Astrocyte of the cerebellum (primary cell): Measurements from ENCODE around the gene HOXB8.

Experiments used
- DNase-seq: peaks from one replicate; pipeline ENCODE4 v3.0.0-alpha.2; 2011; ENCODE audit warnings: low read depth
- H3K4me3 ChIP-seq: 2 replicates; pipeline ENCODE4 v1.5.1; 2011; ENCODE audit warnings: mild to moderate bottlenecking, low read depth, low read length, moderate library complexity
- CTCF ChIP-seq: IDR thresholded peaks from 2 replicates; pipeline ENCODE4 v1.5.1; 2012; ENCODE audit warnings: low read length, low read depth, moderate library complexity, mild to moderate bottlenecking; ENCODE audit errors: missing control alignments
- in situ Hi-C: cut with HindIII; loops from 2 replicates; pipeline ENCODE4 v1.10.0; 2017; ENCODE audit warnings: low sequenced_read_pairs

Gene HOXB8

GRCh38 chr17:48601539-48602425, 13.3 kb downstream of the HOXB8 start:
- no peak for TF ChIP-seq CTCF
- in situ Hi-C loops, result no loop called here
- DNase-seq, result no peak
- no peak overlapping the region for H3K4me3 ChIP-seq

DNA sequence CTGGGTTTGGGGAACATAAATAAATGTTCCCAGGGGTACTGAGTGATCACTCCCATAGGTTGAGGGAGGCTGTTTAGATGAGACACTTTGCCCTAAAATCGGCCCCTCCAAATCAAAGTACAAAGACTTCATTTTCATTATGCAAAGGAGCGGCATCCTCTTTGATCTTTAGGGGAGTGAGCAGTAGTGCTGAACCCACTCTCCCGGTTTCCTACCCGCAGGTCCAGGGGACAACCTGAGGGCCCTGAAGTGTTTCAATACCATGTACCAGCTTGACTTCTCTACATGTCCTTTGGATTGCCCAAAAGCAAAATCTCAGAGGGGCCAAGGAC, 13.9 kb downstream of the HOXB8 start:
- H3K4me3 ChIP-seq, result no peak overlapping the region
- in situ Hi-C loops, result no loop called here
- no peak for DNase-seq
- TF ChIP-seq CTCF, result no peak

DNA sequence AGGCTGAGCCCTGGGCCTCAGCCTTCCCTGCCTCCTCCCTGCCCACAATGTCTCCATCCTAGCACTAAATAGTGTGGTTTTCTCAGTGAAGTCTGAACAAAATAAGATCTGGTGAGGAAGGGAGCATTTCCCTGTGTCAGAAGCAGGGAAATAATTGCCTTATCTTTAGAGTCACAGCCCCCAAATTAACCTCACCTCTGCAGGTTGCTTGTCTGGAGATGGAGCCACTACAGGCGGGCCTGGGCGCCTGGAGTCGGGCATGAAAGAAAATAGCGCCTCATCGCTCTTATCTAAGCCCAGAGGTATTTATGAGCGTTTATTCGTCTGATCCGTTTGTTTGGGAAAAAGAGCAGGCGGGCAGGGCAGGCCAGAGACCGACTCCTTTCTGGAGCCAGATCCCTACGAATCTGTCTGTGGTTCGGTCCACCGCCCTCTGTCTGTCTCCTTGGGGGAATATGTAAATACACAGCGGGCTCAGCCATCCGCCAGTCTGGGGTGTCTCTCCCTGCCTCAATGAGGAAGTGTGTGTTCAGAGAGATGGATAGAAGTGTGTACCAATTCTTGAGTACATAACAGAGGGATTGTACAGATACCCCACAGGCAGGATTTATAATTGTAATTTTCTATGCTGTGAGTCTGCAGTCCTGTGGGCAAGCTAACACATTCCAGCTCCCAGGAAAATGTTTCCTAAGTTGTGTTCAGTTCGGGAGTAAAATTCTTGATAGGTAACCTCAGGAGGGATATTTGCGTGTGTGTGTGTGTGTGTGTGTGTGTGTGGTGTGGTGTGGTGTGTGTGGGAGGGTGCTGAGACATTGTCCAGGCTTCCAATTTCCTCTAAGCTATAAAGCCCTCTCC, 14.6 kb downstream of the HOXB8 start:
- in situ Hi-C loops, result no loop called here
- no peak overlapping the region for H3K4me3 ChIP-seq
- no peak for DNase-seq
- TF ChIP-seq CTCF, result no peak

DNA sequence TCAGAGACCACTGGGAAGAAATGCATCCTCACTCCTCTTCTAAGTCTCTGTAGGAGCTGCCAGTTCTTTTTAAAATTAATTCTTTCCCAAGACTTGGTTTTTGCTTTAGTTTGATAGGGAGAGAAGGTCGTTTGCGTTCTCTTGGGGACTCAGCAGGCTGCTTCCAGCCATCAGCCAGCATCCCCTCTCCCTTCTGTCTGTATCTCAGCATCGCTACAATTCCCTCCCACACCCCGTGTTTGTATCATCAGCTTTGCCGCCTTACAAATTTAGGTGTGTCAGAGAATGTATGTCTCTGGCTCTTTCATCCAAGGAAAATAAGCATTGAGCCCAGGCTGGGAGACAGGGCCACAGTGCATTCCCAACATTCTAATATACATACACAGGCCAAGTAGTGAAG, 15.7 kb downstream of the HOXB8 start:
- no peak for DNase-seq
- TF ChIP-seq CTCF, result no peak
- in situ Hi-C loops, result no loop called here
- no peak overlapping the region for H3K4me3 ChIP-seq

DNA sequence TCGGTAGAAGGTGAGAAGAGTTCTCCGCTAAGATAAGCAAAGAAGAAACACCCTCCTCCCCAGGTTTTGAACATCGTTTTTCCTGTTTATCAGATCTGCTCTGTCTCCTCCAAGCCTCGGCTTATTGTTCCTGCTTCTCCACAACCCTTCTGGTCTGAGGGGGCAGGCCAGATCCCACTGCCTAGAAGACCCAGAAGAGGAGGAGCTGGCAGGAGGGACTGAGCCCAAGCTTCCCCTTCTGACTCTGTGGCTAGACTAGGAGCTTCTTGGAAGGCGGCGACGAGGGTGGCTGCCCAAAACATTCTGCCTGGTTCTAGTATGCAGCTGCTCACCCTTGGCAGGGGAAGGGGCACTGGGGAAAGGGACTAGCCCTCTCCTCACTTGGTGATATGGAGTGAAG, 16.4 kb downstream of the HOXB8 start:
- no peak overlapping the region for H3K4me3 ChIP-seq
- in situ Hi-C loops, result no loop called here
- no peak for DNase-seq
- TF ChIP-seq CTCF, result no peak

GRCh38 chr17:48597778-48598631, 17.1 kb downstream of the HOXB8 start:
- in situ Hi-C loops, result no loop called here
- H3K4me3 ChIP-seq, result peak overlapping the region; percentile 44
- DNase-seq, result no peak

More at GRCh38 chr17:48597778-48598631, 17.1 kb downstream of the HOXB8 start:
- TF ChIP-seq CTCF, result no peak
